GM19452 (cell line): ENCODE measurements around the gene MATCAP1.
A peak's percentile ranks its signal among the peaks of the same experiment; 100 is the strongest.

Experiments used
- ATAC-seq: cut with Tn5 transposase; IDR thresholded peaks from one replicate; pipeline ENCODE4 v1.9.1; 2021; ENCODE audit not compliant: unreplicated experiment

Gene MATCAP1

DNA sequence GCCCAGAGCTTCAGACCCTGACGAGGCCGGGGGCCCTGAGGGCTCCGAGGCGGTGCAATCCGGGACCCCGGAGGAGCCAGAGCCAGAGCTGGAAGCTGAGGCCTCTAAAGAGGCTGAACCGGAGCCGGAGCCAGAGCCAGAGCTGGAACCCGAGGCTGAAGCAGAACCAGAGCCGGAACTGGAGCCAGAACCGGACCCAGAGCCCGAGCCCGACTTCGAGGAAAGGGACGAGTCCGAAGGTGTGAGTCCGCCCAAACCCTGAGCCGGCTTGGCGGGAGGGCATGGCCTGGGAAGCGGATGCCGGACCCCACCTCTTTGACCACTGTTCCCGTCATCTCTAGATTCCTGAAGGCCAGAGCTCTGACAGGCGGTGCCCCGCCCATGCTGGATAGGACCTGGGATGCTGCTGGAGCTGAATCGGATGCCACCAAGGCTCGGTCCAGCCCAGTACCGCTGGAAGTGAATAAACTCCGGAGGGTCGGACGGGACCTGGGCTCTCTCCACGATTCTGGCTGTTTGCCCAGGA is 9.0 kb downstream of the MATCAP1 start:
- no peak for ATAC-seq

DNA sequence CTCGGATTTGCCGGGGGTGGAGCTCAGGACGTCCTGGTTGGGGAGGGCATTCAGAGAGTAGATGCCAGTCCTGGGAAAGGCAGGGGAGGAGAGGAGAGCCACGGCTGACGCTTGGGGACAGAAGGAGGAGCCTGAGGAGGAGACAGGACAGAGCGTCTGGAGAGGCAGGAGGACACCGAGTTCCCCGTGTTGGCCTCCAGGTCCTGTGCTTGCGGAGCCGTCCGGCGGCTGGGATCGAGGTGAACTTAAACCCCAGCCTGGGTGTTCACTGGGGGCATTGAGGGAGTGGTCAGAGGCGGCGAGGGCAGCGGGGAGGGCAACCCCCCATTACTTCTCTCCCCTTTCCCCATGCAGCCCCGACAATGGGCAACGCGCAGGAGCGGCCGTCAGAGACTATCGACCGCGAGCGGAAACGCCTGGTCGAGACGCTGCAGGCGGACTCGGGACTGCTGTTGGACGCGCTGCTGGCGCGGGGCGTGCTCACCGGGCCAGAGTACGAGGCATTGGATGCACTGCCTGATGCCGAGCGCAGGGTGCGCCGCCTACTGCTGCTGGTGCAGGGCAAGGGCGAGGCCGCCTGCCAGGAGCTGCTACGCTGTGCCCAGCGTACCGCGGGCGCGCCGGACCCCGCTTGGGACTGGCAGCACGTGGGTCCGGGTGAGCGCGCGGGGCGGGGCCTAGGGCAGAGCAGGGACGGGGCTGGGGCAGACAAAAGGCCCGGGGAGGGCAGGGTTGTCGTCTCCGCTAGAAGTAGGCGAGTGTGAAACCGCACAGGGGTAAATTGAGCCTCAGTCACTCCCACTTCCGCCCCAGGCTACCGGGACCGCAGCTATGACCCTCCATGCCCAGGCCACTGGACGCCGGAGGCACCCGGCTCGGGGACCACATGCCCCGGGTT is 9.7 kb downstream of the MATCAP1 start:
- ATAC-seq = peak; percentile 40

DNA sequence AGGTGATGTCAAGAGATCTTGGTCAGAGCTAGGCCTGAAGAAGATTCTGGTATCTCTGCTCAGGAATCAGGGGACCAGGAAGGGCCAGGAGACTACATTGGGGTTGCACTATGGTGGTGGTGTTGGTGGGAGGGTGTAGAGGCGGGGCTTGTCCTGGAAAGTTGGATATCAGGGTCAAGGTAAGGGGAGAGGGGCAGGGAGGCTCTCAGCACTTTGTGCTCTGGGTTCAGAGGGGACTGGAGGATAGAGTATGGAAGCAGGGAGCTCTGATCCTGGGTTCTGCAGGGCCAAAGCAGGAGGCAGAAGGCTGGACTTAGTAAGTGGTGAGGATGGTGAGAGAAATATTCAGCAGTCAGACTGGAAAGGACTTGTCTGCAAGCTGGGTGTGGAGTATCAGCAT is 10.4 kb downstream of the MATCAP1 start:
- ATAC-seq = no peak

DNA sequence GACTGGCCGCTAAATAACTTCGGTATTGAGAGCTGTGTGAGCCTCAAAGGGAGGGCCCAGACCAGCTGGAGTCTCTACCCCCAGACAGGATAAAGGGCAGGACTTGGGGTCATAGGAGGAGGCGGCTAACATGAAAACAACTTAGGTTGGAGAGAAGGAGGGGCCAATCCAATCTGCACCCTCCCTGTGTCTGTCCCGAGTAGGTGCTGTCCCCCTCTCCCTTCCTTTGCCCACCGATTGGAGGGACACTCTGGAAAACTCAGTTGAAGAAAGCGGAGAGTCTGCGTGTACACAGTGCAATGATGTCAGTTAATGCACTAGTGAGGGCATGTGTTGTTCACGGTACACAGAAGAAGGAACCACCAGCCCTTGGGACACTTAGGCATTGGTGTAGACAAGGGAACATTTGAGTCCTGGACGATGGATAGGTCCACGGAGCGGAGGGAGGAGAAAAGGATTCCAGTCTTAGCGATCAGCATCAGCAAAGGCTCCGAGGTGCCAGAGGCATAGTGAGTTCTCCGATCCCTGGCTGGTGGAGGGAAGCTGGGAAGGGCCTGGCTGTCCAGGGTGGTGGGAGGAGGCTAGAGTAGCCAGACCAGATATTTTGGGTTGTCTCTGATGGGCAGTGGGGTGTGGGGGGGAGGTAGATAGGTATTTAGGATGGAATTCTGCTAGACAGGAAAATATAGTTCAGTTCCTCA is 12.7 kb downstream of the MATCAP1 start:
- ATAC-seq = peak; percentile 8

DNA sequence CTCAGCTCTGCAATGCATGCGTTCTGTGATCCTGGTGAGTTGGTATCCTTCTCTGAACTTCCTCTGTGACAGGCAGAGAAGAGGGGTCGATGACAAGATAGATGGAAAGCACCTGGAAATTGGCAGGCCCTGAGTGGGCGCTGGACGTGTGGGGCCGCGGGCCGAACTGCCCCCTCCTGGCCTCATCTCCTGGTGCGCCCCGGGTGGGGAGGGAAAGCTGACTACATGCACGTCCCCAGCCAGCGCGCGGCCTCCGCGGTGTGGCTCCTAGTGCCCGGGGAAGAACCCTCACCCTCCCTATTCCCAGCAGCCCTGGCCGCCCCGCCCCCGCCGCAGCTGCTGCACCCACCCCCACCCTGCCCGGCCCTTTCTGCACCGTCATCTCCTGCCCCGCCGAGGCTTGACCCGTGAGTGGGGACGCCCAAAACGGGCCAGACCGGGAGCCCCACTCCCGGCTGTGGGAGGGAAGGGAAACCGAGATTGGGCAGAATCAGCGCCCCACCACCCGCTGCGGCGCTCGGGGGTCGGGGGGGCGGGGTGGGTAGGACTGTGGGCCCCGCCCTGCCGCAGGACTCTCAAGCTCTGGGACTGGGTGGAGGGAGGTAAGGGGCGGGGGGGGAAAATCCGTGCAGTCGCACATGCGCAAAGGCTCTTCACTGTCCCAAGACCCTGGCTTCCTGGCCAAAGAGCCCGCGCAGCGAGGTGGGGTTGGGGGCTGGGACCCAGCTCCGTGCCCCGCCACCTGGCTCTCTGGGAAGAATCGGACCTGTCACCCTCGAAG is 13.4 kb downstream of the MATCAP1 start, which contains the start of gene NOL3:
NOL3 (plus strand) TSS at position 371 of the 781 bp plus-strand sequence.
- peak; percentile 34 for ATAC-seq

DNA sequence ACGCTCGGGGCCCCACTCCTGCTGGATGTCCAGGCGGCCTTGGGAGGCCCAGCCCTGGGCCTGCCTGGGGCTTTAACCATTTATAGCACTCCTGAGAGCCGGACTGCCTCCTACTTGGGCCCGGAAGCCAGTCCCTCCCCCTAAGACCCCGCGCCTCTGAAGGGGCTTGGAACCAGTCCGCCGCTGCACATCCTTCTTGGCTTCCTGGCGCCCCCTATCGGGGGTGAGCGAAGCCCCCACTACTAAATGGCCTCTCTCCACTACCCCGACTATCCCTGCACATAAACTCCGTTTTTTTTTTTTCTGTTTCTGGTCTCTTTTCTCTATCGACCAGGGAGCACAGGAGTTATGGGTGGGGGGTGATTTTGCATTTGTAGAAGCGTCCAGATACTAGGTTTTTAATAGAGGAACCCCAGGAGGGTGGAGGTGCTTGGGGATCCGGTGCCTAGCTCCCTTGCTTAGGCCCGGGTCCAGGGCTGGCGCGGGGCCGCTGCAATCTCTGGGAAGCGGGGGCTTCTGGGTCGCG is 14.1 kb downstream of the MATCAP1 start:
- no peak for ATAC-seq

DNA sequence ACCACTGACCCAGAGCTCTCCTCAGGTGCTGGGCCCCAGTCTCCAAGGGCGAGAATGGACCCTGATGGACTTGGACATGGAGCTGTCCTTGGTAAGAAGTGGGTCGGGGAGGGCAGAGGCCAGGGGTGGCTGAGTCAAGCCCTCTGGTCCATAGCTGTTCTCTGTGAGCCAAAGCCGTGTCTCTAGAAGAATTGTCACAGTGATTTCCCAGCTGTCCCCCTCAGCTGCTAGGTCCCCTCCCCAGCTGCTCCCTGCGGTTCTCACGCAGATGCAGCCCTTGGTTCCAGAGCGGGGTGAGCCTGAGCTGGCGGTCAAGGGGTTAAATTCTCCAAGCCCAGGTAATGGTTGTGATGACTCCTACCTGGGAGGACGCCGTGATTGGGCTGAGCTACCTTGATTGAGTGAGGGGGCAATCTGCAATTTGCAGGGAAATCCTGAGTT is 14.7 kb downstream of the MATCAP1 start:
- no peak for ATAC-seq

DNA sequence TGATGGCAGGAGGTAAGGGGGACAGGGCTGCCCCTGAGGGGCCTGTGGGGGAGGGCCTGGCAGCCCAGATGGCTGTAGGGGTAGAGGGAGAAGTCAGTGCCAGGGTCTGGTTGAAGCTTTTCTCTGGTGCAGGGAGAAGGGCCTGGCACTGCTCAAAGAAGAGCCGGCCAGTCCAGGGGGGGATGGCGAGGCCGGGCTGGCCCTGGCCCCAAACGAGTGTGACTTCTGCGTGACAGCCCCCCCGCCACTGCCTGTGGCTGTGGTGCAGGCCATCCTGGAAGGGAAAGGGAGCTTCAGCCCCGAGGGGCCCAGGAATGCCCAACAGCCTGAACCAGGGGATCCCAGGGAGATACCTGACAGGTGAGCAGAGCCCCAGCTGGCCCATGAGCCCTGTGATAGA is 16.2 kb downstream of the MATCAP1 start:
- ATAC-seq = no peak

DNA sequence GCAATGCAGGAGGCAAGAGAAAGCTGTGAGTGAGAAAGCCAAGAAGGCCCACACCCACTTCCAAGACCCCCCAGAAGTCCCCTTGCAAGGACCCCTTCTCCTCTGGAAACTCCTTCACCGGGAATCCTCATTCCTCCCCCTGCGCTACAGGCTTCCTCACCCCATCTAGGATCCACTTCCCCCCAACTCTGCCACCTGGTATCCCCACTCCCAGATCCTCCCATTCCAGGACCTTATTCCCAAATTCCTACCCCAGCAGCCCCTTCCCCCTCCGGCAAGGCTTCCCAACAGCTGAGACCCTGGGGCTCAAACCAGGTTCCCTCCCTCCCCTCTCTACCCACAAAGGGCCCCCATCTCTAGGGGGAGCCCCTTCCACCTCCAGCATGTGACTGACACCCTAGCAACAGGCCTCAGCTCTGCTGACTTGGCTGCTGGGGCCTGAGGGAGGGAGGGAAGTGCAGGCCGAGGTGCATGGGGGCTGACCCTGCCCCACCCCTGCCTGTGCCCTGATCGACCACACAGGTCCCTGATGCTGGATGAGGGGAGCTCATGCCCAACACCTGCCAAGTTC is 17.1 kb downstream of the MATCAP1 start:
- ATAC-seq = no peak

DNA sequence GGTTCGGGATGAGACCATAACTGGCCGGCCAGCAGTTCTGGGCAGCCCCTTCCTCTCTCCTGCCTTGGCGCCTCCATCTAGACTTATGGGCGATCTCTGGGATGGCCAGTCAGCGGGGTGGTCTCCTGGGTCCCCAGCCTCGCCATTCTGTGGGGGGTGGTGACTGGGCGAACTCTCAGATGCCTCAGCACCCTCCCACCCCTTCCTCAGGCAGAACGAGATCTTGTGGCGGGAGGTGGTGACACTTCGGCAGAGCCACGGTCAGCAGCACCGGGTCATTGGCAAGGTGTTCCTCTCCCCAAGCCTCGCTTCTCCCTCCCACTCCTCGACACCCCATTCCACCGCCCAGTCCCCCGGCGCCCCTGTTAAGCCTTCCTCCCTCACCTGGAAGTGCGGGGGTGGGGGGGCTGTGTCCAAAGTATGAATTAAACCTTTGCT is 17.6 kb downstream of the MATCAP1 start:
- no peak for ATAC-seq

DNA sequence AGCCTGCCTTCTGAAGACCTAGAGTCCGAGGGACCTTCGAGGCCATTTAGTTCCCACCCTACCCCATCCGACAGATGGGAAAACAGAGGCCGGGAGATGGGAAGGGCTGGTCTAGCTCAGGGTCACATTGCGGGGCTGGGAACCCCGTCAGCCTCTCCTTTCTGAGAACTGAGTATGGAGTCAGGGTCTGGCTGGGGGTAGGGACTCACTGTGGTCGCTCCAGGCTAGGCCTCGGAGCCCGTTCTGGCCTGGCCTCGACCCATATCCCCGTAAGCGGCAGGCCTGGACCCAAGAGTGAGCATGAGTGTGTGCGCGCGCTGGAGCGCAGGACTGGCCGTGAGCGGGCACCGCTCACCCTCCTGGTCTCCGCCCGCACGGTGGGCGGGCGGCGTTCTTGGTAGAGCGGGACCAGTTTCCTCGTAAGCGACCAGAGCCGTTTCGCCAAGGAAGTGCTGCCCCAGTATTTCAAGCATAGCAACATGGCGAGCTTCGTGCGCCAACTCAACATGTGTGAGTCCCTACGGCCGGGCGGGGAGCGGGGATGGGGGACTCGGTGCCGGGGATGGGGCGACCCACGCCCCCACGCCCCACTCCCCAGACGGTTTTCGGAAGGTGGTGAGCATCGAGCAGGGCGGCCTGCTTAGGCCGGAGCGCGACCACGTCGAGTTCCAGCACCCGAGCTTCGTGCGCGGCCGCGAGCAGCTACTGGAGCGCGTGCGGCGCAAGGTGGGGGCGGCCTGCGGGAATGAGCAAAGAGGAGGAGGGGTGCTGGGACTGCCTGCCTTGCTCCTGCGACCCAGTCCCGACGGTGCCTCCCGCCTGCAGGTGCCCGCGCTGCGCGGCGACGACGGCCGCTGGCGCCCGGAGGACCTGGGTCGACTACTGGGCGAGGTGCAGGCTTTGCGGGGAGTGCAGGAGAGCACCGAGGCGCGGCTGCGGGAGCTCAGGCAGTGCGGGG is 18.4 kb downstream of the MATCAP1 start:
- ATAC-seq = no peak

DNA sequence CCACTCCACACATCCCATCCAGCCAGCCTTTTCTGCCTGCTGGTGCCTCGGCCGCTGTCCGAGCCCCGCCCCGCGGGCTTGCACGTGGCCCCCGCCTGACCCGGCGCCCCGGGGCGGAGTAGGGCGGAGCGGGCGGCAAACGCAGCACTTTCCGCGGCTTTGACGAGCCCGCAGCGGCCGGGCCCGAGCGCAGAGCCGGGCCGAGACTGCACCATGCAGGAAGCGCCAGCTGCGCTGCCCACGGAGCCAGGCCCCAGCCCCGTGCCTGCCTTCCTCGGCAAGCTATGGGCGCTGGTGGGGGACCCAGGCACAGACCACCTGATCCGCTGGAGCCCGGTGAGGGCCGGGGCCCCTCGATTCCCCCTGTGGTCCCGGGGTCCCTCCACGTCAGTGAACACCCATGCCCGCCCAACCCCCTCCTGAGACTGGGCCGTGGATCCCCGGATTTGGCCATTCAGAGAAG is 19.1 kb downstream of the MATCAP1 start, which contains the start of gene HSF4:
HSF4 (plus strand) TSS at position 147 of the 463 bp plus-strand sequence; CDS start at position 214, 67 bp downstream.
- ATAC-seq = no peak

DNA sequence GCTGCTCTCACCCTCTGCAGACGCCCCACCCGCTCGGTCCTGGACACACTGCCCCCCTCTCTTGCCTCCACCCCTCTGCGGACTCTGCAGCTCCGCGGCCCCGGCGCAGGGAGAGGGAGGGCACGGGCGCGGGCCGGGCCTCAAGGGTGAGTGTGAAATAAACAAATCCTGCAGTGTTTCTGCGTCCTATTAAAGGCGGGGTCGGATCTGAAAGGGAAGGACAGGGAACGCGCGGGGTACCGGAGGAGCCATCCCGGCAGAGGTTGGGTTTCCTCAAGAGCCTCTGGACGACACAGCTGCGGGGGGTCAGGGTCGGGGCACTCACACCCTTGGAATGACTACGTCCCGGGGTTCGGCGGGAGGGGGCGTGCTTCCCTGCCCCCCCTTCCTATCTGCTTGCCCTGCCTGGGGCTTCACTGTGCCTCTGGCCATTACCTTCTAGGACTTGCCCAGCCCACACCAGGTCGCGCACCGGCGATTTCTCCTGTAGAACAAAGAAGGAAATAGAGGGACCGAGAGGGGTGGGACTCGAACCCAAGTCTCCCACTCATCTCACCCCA is 19.7 kb downstream of the MATCAP1 start:
- no peak for ATAC-seq

DNA sequence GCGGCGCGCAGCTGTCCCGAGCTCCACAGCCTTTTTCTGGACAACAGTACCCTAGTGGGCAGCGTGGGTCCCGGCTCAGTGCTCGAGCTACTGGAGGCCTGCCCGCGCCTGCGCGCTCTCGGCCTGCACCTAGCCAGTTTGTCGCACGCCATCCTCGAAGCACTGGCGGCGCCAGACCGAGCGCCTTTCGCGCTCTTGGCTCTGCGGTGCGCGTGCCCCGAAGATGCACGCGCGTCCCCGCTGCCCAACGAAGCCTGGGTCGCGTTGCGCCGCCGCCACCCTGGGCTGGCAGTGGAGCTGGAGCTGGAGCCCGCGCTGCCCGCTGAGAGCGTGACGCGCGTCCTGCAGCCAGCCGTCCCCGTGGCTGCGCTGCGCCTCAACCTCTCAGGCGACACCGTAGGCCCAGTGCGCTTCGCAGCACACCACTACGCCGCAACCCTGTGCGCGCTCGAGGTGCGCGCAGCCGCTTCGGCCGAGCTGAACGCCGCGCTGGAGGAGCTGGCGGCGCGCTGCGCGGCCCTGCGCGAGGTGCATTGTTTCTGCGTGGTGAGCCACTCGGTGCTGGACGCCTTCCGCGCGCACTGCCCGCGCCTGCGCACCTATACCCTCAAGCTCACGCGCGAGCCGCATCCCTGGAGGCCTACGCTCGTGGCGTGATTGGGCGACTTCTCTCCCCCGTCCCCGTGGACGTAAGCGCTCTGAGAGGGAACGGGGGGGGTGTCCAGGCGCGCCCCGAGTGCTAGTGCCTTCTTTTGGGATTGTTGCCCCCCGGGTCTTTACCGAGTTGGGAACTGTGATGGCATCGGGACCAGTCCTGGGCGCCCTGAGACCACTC is 20.4 kb downstream of the MATCAP1 start:
- ATAC-seq = no peak

DNA sequence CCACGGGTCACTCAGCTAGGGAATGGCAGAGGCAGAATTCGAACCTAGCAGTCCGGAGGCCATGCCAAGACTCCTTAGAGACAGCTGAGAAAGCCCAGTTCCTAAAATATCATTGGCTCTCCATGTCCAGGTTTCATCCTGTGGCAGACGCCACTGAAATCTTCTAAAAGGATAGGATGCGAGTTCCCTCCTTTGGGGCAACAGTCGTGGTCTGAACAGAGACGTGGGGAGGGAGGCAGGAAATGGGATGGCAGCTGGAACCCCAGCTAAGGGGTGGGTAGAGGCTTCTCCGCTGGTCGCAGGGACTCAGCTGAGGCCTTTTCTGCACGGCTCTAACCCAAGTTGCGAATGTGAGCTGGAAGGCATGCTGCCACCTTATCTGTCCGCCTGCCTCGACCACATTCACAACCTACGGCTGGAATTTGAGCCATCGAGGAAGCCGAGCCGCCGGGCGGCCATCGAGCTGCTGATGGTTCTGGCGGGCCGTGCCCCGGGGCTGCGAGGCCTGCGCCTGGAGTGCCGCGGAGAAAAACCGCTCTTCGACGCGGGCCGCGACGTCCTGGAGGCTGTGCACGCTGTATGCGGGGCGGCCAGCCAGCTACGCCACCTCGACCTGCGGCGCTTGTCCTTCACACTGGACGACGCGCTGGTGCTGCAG is 21.1 kb downstream of the MATCAP1 start:
- ATAC-seq = no peak

DNA sequence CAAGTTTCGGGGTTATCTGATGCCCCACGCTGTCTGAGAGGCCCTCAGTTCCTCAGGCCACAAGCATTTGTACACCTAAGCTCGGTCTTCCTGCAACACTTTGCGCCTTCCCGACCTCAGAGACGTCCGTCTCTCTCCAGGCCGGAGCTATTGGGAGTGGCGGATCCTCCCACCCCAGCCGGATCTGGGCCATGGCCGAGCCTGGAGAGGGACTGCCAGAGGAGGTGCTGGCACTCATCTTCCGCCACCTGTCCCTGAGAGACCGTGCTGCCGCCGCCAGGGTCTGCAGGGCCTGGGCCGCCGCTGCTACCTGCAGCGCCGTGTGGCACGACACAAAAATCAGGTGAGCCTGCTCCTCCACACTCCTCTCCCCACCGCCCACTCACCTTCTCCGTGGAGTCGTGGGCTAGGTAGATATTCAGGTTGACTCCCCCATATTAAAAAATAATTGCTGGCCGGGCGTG is 22.1 kb downstream of the MATCAP1 start:
- no peak for ATAC-seq
